22Rv1 (cell line): ENCODE data around the gene HRC.

Experiments
- H3K27ac ChIP-seq: fragments of 450-650 bp; 2 replicates; pipeline ENCODE4 v1.5.1; 2017
- ZFX ChIP-seq: fragments of 450-650 bp; IDR thresholded peaks from 2 replicates; pipeline ENCODE4 v1.6.1; 2017; ENCODE audit warnings: antibody characterized with exemption, borderline replicate concordance
- TF ChIP-seq, protein P1 (sequence below): fragments of 450-650 bp; IDR thresholded peaks from 2 replicates; pipeline ENCODE4 v1.5.1; 2017; ENCODE audit warnings: mild to moderate bottlenecking

The HRC gene

DNA sequence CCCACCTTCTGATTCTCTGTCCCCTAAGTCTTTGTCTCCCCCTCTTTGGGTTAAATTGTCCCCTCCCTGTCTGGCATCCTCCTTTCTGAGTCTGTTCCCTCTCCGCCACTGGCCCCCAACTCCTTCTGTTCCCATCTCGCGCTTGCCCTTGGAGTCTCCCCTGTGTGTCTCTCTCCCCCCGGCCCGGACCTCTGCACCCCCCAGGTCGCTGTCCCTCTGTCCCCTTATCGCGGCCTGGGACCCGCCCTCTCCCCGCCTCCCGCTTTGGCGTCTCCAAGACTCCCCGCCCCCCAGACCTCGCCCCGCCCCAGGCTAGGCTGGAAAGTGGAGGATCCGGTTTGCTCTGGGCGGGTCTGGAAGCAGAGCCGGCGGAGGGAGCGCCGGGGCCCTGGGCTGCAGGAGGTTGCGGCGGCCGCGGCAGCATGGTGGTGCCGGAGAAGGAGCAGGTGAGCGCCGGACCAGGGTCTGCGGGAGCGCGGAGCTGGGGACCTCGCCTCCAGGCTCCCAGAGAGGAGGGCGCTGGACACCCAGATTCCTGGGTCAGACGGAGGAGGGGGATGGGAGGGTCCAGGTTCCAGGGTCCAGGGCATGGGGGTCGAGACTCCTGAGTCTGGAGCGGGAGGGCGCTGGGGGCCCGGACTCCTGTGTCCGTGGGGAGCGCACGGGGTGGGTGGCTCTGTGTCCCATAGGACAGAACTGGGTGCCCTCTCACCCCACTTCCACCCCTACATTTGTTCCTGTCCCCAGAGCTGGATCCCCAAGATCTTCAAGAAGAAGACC lies 2.4 kb upstream of the HRC start, which contains the start of gene TRPM4:
Gene TRPM4 (plus strand): TSS at position 348 of the 780 bp plus-strand sequence. CDS start 75 bp downstream, at position 423.
- no peak for TF ChIP-seq ZFX
- TF ChIP-seq, protein P1, sequence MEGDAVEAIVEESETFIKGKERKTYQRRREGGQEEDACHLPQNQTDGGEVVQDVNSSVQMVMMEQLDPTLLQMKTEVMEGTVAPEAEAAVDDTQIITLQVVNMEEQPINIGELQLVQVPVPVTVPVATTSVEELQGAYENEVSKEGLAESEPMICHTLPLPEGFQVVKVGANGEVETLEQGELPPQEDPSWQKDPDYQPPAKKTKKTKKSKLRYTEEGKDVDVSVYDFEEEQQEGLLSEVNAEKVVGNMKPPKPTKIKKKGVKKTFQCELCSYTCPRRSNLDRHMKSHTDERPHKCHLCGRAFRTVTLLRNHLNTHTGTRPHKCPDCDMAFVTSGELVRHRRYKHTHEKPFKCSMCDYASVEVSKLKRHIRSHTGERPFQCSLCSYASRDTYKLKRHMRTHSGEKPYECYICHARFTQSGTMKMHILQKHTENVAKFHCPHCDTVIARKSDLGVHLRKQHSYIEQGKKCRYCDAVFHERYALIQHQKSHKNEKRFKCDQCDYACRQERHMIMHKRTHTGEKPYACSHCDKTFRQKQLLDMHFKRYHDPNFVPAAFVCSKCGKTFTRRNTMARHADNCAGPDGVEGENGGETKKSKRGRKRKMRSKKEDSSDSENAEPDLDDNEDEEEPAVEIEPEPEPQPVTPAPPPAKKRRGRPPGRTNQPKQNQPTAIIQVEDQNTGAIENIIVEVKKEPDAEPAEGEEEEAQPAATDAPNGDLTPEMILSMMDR = no peak
- H3K27ac ChIP-seq = peak within 1 kb of the TSS; percentile 86

DNA sequence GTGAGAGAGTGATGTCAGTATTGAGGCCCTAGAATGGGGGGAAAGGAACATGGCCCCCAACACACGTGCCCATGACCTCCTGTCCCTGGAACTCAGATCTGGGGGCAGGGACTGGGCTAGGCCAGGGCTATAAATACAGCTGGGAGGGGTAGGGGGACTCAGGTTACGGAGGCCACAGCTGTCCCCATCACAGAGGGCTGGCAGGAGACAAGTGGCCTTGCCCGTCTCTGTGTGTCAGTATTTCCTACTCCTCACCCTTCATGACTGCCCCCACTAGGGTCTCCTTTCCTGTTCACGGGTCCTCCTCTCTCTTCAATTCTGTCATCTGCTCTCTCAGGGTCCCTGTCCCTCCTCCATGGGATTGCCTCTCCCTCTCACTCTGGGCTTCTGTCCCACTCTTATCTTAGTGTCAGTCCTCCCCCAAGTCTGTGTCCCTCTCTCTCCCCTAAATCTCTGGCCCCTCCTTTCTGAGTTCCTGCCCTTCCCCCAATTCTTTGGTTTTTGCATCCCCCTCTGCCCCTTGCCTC lies 687 bp upstream of the HRC start:
- H3K27ac ChIP-seq = no peak overlapping the region
- TF ChIP-seq, protein P1 = no peak
- TF ChIP-seq ZFX = no peak

DNA sequence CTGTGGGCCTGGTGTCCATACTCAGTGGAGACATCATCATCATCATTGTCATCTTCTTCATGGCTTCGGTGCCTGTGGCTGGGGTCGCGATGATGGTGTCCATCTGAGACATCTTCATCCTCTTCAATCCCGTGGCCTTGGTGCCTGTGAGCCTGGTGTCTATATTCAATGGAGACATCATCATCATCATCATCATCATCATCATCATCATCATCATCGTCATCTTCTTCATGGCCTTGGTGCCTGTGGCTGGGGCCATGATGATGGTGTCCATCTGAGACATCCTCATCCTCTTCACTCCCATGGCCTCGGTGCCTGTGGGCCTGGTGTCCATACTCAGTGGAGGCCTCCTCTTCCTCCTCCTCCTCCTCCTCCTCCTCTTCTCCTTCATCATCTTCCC lies 917 bp downstream of the HRC start:
- no peak overlapping the region for H3K27ac ChIP-seq
- TF ChIP-seq ZFX = no peak
- TF ChIP-seq, protein P1 = no peak

DNA sequence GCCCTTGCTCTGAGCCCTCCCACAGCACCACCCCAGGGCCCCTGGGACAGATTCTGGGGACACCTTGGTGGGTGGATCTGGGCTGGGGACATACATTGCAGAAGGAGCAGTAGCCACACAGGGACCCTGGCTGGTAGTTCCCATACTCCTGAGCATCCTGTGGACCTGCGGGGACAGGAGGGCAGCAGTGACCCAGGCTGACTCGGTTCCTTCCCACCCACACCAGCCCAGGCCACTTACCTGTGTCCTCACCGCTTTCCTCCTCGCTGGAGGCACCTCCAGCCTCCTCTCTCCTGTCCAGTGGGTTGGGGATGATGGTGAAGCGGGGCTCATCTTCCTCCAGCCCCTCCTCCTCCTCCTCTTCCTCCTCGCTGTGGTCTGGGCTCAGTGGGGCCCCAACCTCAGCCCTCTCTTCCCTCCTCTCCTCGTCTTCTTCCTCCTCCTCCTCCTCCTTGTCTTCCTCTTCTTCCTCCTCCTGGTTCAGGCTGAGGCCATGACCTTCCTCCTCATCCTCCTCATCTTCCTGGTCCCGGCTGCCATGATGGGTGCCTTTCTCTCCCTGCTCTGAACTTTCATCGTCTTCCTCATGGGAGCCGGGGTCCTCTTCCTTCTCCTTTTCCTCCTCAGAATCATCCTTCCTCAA lies 1.9 kb downstream of the HRC start:
- no peak overlapping the region for H3K27ac ChIP-seq
- TF ChIP-seq ZFX = no peak
- TF ChIP-seq, protein P1 = no peak

DNA sequence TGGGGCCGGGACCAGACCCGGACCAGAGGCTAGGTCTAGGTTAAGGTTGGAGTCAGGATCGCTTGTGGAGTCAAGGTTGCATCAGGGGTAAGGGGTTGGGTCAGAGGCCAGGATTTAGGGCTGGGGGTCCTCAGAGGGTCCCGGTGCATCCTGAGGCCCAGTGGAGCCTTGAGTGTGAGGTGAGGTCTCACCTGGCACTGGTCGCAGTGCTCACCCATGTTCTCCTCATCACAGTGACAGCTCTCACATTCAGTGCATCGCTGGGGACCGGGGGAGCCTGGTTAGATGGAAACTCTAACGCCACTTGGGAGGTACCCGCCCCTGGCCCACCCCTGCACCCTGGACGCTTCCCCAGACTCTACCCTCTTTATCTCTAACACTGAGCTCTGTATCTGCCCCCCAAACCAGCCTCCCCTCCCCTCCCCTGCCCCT lies 3.1 kb downstream of the HRC start:
- peak overlapping the region; percentile 100 for H3K27ac ChIP-seq
- TF ChIP-seq, protein P1 = no peak
- no peak for TF ChIP-seq ZFX

DNA sequence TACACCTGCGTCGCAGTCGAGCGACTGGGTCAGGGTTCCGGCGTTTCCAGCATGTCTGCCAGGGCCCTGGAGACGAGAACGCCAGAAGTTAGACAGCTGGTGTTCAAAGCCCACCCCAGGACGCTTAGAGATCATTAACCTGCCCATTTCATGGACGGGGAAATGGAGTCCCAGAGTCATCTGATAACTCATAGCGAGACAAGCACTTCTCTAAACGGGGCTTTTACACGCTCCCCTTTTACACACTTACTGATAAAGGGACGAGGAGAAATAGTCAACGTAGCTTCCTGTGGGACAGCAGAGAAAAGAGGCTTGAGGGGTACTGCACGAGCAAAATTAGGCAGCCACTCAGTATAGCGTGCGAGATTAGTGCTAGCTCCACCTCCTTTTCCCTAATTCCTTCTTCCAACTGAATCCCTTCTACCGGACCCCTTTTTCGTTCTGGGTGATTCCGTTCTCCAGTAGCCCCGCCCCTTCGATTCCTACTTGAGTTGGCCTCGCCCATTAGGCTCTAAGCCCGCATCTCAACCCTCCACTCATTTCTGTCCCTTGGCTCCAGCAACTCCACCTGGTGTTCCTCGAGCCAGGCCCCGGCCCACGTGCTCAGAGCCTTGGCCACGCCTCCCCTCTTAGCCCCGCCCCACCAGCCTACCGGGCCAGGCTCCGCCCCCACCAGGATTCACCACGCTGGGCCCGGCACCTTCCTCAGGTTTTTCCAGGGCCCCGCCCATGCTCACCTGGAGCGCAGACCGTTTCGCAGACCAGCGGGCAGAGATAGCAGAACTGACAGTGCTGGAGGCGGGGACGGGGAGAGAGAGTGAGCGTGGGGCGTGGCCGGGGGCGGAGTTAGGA lies 3.7 kb downstream of the HRC start:
- no peak for TF ChIP-seq ZFX
- TF ChIP-seq, protein P1 = no peak
- peak overlapping the region; percentile 100 for H3K27ac ChIP-seq
